22Rv1 (cell line): Measurements from ENCODE around the gene FANCC.

Experiments used
- CTCF ChIP-seq: fragments of 450-650 bp; IDR thresholded peaks from 2 replicates; pipeline ENCODE4 v1.5.1; 2017; ENCODE audit warnings: mild to moderate bottlenecking
- ZFX ChIP-seq: fragments of 450-650 bp; IDR thresholded peaks from 2 replicates; pipeline ENCODE4 v1.6.1; 2017; ENCODE audit warnings: antibody characterized with exemption, borderline replicate concordance

DNA sequence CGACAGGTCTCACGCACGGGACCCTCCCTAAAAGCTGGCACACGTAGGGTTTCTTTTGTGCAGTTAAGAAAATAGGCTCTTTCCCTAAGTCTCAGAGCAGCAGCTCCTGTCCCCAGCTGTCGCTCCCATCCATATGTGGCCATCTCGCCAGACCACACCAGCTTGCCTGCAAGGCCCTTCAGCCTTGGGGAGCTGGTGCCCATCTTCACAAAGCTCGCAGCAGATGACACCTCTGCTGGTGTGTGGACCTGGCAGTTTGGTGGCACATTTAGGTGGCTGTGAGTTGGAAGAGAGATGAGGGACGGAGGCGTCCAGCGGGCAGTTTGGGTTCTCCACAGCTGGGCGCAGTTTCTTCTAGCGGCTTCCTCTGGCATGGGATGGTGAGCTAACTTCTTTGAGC is 239.0 kb downstream of the FANCC start:
- TF ChIP-seq CTCF (no peak), ZFX (no peak)
